GM21367 (cell line): ENCODE data around the gene INSR.
"Not testable (repeated sequence)": the region's sequence is repeated elsewhere in the genome, so short reads cannot be mapped to it uniquely, and the experiment has no call there.

Experiments
- ATAC-seq: cut with Tn5 transposase; IDR thresholded peaks from one replicate; pipeline ENCODE4 v1.9.1; 2021; ENCODE audit not compliant: unreplicated experiment

INSR gene

GRCh38 chr19:7224995-7225394, 69.2 kb downstream of the INSR start:
- no peak for ATAC-seq

- ATAC-seq = no peak
Measured at GRCh38 chr19:7224209-7224686, 70.0 kb downstream of the INSR start.

GRCh38 chr19:7223429-7223828, 70.8 kb downstream of the INSR start:
- ATAC-seq = no peak

DNA sequence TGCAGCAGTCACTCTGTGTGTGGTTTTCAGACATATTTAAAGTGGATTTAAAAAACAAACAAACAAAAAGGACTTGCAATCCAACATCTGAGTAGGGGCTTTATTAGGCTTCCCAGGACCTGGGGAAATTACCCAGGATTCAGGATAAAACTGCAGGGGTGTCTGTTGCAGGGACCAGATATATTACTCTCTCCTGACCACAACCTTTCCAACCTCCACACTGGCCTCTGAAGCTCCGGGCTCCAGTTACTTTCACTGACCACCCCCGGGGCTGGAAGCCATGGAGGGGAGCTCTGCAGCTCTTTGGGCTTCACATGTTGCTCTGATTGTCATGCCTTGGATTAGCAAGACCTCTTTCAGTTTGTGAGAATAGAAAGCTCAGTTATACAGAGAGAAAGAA, 75.2 kb downstream of the INSR start:
- no peak for ATAC-seq

DNA sequence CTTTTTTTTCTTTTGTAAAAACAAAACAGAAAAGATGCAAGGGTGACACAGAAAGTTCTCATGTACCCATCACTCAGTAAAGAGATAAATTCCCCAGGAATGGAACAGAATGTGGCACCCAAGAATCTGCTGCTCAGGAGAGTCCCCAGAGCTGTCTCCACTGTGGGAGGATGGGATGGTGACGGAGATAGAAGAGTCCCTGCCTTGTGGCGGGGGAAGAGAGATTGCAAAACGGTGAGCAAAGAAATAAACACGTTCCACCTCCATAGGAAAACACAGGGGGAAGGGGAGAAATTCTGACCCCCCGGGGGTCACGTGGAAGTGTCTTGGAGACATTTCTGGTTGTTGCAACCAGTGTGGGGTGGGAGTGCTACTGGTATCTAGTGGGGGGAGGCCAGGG, 76.4 kb downstream of the INSR start:
- no peak for ATAC-seq

GRCh38 chr19:7216373-7216902, 77.8 kb downstream of the INSR start:
- ATAC-seq = no peak

DNA sequence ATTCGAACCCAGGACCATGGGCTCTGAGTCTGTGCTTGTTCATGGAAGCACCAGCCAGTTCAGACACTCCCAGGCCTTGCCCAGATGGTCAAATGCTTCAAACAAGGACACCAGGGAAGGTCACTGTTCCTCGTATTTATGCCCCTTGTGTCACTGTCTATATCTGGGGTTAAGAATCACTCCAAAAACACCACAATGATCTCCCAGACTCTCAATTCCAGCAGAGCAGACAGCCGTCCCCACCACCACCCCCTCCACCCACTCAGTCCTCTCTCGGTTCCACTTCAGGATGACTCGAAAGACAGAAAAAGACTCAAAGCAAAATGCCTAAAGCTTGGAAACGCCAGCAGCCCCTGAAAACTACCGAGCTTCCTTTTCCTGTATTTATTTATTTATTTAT, 79.0 kb downstream of the INSR start:
- ATAC-seq = no peak

- no peak for ATAC-seq
Measured at GRCh38 chr19:7214324-7215089, 79.7 kb downstream of the INSR start.

GRCh38 chr19:7213628-7214323, 80.4 kb downstream of the INSR start:
- ATAC-seq = no peak

DNA sequence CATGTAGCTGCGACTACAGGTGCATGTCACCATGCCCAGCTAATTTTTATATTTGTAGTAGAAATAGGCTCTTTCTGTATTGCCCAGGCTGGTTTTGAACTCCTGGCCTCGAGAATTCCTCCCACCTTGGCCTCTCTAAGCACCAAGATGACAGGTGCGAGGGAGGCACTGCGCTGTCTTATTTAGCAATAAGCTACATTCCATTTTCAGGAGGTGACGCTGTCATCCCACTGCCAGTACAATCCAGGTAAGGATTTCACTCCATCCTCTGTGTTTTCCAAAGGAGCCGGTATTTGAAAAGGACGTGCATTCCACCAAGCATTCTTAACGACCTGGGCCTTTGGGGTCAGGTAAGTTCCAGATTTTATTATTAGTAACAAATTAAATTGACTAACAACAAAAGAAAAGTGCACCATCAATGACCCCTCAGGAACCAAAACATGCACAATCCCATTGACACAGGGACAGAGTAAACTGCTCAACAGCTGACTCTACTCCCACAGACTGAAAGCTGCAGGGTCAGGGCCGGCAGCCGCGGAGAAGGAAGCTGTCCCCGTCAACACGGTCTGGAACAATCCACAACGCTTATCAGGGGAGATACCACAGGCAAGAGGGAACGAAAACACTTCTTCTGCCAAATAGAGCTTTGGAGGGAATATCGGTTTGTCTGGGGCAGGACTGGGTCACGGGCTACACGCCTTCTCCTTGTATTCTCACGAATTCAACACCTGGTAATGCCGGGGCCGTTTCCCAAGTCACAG, 82.8 kb downstream of the INSR start:
- ATAC-seq = no peak

DNA sequence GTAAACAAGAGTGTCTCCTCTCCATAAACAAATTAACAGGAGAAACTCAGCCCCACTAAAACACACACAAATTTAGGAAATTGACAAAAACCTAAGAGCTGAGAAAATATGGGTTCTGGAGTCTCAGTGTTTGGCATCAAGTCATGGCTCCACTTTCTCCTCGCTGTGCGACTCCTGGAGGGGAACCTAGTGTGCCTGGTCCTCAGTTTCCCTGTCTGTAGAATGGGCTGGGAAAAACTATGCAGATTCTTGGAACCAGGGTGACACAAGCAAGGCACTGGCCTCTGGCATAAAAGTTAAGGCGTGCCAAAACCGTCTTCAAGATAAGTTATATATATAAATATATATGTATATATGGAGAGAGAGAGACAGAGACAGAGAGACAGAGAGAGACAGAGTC, 83.9 kb downstream of the INSR start:
- no peak for ATAC-seq

- ATAC-seq = not testable (repeated sequence)
Measured at GRCh38 chr19:7209597-7210325, 84.5 kb downstream of the INSR start.

DNA sequence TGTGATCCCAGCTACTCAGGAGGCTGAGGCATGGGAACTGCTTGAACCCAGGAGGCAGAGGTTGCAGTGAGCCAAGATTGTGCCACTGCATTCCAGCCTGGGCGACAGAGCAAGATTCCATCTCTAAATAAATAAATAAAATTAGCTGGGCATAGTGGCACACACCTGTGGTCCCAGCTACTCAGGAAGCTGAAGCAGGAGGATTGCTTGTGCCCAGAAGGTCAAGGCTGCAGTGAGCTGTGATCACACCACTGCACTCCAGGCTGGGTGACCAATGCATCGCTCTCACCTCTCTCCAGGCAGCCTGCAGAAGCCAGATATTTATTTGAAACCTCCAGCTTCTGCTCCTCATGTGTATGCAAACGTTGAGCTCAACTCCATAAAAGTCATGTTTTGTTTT, 85.2 kb downstream of the INSR start:
- ATAC-seq = not testable (repeated sequence)

DNA sequence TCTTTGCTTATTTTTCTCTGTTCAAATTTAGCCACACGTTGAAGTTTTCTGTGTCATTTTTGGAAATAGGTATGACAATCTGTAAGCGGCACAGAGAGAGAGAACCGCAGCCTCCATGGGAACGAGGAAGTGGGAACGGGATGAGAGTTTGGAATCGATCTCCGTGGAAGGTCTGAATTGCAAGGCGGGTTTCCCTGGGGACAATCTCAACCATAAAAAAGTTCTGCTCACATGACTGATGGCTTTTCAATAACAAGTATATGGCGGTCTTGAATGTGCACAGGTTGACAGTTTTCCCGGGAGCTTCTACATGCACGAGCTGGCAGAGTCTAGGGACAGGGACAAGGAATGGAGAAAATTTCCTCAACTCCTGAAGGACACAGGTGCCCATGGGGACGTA, 90.9 kb downstream of the INSR start:
- no peak for ATAC-seq

DNA sequence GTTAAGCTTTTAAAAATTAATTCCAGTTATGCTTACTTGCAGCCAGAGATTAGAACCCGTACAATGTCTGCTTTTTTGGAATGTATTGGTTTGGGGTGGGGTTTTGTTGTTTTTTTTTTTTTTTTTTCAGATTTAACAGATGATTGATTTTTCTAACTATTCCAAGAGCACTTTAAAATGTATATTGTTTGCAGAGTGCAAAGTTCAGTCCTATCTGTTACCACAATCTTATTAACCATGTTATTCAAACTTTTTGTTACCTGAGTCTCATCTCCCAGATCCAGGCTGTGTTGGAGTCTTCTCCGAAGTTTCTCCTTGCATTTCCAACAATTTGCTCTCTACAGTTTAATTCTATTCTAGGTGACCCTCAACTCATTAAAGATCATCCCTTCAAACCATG, 91.3 kb downstream of the INSR start:
- ATAC-seq = no peak

DNA sequence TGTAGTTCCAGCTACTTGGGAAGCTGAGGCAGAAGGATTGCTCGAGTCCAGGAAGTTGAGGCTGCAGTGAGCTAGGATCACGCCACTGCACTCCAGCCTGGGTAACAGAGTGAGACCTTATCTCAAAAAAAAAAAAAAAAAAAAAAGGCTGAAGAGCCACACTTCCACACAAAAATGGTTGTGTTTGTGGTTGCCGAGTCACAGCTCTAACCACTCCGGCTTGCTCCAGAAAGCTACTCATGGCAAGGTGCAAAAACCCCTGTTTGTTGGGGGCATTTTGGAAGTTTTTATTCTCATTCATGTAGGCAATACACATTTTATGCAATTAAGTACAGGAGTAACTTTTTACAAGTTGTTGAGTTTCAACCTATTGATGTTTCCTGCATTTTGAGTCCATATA, 93.5 kb downstream of the INSR start:
- ATAC-seq = no peak

DNA sequence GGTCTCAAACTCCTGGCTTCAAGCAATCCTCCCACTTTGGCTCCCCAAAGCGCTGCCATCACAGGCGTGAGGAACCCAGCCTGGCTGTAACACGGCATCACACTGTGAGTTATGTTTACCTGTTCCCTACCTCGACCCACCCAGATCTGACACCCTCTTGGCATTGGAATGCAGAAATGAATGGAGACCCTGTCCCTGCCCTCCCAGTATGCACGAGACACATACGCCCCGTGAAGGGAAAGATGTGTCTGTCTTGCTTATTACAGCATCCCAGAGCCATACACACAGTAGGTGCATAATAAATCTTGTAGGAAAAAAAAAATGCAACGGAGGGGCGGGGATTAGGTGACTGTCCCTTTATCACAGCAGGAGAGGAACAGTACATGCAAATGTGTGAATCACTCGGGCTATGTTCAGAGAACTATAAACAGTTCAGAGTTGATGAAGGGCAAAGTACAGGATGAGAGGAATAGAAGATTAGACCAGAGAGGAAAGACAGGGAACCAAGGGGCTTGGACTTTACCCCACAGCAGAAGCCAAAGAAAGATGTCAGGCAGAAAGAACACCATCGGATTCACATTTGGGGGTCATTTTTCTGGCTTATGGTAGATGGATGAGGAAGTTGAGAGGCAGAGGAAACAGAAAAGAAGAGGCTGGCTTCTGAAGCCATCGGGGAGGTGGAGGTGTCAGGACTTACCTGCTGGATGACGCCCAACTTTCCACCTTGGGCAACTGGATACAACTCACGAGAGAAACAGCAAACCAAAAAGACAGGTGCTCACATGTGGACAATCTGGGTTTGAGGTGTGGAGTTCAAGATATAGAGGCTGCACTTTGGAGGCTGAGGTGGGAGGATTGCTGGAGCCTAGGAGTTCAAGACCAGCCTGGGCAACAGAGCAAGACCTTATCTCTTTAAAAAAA, 94.3 kb downstream of the INSR start:
- ATAC-seq = no peak

DNA sequence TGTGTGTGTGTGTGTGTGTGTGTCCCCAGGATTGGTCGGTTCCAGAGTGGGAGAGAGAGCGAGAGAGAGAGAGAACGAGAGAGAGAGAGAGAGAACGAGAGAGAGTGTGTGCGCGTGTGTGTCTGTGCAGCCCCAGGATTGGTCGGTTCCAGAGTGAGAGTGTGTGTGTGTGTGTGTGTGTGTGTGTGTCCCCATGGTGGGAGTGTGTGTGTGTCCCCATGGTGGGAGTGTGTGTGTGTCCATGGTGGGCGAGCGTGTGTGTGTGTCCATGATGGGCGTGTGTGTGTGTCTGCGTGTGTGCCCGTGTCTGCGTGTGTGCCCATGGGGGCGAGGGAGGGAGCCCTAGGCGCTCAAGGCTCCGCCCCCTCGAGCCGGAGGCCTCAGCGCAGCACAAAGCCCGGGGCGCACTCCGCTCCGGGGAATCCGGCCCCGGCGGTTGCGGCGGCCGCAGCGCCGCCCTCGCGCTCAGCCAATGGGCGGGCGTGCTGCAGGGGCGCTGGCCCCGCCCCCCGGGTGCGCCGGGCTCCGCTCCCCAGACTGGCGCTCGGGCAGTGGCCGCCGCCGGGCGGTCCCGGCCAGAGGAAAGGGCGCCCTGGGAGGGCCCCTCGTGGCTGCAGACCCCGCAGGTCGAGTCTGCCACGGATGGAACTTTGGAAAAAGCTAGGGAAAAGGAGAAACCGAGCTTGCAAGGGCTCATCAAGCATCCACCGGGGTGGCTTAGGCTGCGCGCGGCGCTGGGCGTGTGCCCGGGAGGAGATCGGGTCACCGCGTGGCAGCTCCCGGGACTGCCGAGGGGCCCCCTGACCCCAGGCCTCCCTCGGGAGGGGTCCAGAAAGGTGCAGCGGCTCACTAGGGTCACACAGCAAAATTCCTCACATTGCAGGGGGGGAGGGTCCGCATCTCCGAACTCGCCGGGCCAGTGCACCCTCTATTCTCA, 96.2 kb downstream of the INSR start:
- ATAC-seq = peak; percentile 75
